ENCODE data around the gene VGLL3.

- TF ChIP-seq CTCF (IDR thresholded peaks at IDR 0.05 in 2 of 3, conservative IDR thresholded peaks at IDR 0.05 in 1 of 3; ENCODE audit: borderline replicate concordance in 1 of 3, insufficient read depth in 1 of 3, low read depth in 2 of 3, low read length in 2 of 3) (no peak), JUND (IDR thresholded peaks at IDR 0.05) (no peak), POLR2AphosphoS5 (IDR thresholded peaks at IDR 0.05; ENCODE audit: low read depth, low read length) (no peak), EGR1 (IDR thresholded peaks at IDR 0.05; ENCODE audit: low read depth) (no peak), YY1 (IDR thresholded peaks at IDR 0.05; ENCODE audit: extremely low read depth, insufficient replicate concordance, low read depth, low read length) (no peak), REST (IDR thresholded peaks at IDR 0.05; ENCODE audit: low read depth) (no peak)
Observed at GRCh38 chr3:86929046-86929445, 61.9 kb downstream of the VGLL3 start.
